Endothelial cell (in vitro differentiated cells): Measurements from ENCODE around the gene RTKN2. TPM values are rescaled to one million over a fixed set of nuclear protein-coding genes. Genes with fewer than 3 reads are reported as not detected.
A peak's percentile ranks its signal among the peaks of the same experiment; 100 is the strongest.

ENCODE experiments used
- DNase-seq: peaks from one replicate; pipeline ENCODE4 v3.0.0; 2021; ENCODE audit warnings: low spot score
- H3K27ac Mint-ChIP-seq: one replicate; pipeline ENCODE4 v1.8.0; 2021; ENCODE audit warnings: mixed read lengths, inconsistent platforms; ENCODE audit not compliant: unreplicated experiment
- H3K27me3 Mint-ChIP-seq: one replicate; pipeline ENCODE4 v1.8.0; 2021; ENCODE audit warnings: mild to moderate bottlenecking, moderate library complexity, mixed read lengths, inconsistent platforms; ENCODE audit not compliant: unreplicated experiment
- H3K36me3 Mint-ChIP-seq: one replicate; pipeline ENCODE4 v1.8.0; 2021; ENCODE audit warnings: mild to moderate bottlenecking, low read depth, mixed read lengths, inconsistent platforms; ENCODE audit not compliant: unreplicated experiment
- H3K4me1 Mint-ChIP-seq: one replicate; pipeline ENCODE4 v1.8.0; 2021; ENCODE audit warnings: mild to moderate bottlenecking, mixed read lengths, inconsistent platforms; ENCODE audit not compliant: unreplicated experiment
- H3K4me3 Mint-ChIP-seq: one replicate; pipeline ENCODE4 v1.8.0; 2021; ENCODE audit warnings: mild to moderate bottlenecking, mixed read lengths, inconsistent platforms; ENCODE audit not compliant: unreplicated experiment
- H3K9me3 Mint-ChIP-seq: one replicate; pipeline ENCODE4 v1.8.0; 2021; ENCODE audit warnings: mixed read lengths, inconsistent platforms; ENCODE audit not compliant: unreplicated experiment
- CTCF ChIP-seq: fragments of 200-600 bp; sonication (generic); IDR thresholded peaks from one replicate; pipeline ENCODE4 v1.5.0; 2021; ENCODE audit warnings: antibody characterized with exemption; ENCODE audit not compliant: unreplicated experiment
- long read RNA-seq: library from polyadenylated mRNA; unstranded; transcript quantifications from one replicate; pipeline ENCODE4 v2.0.0, GENCODE V29; 2020; ENCODE audit not compliant: unreplicated experiment
- total RNA-seq: library from RNA; stranded (reverse); fragmentation: NEBNext Ultra II Directional; extraction: Animal tissue kit (Norgen Biotek cat#: 25700); gene quantifications from one replicate; pipeline ENCODE4 v1.2.1, GENCODE V29; 2021; ENCODE audit not compliant: unreplicated experiment

RTKN2 gene
- 1.7 TPM for total RNA-seq
- long read RNA-seq, partial matches to known transcripts, result 0 of 1 reads
- long read RNA-seq, other reads (novel, unspliced or antisense), result 1 of 1 reads

- Mint-ChIP-seq H3K4me3 (peak within 1 kb of the TSS; percentile 89), H3K9me3 (no peaks in the 10 kb centered on the region), H3K36me3 (no peaks in the 10 kb centered on the region), H3K27ac (no peak within 1 kb of the TSS), H3K4me1 (peaks cover 4% of the 10 kb centered on the region), H3K27me3 (no peaks in the 10 kb centered on the region)
- no peak for TF ChIP-seq CTCF
- DNase-seq, result peak; percentile 95
These were observed at the start of gene RTKN2 for GRCh38 chr10:62268399-62269114. TSS of gene RTKN2 (minus strand) at chr10:62268844. CDS start at chr10:62268610, 234 bp downstream.

- Mint-ChIP-seq H3K36me3 (no peaks in the 10 kb centered on the region), H3K27me3 (no peaks in the 10 kb centered on the region), H3K4me1 (no peaks in the 10 kb centered on the region), H3K27ac (no peak overlapping the region), H3K4me3 (no peak overlapping the region), H3K9me3 (no peaks in the 10 kb centered on the region)
- TF ChIP-seq CTCF, result no peak
- no peak for DNase-seq
These were observed 48.6 kb upstream of the RTKN2 start for GRCh38 chr10:62317257-62317656.

- no peak overlapping the region for H3K4me3 Mint-ChIP-seq
- H3K9me3 Mint-ChIP-seq, result no peaks in the 10 kb centered on the region
- H3K27me3 Mint-ChIP-seq, result no peaks in the 10 kb centered on the region
- TF ChIP-seq CTCF, result no peak
- H3K27ac Mint-ChIP-seq, result no peak overlapping the region
- no peaks in the 10 kb centered on the region for H3K36me3 Mint-ChIP-seq
- H3K4me1 Mint-ChIP-seq, result peaks cover 13% of the 10 kb centered on the region
- no peak for DNase-seq
These were observed 40.6 kb upstream of the RTKN2 start for GRCh38 chr10:62309254-62309653.

GRCh38 chr10:62308101-62308500 lies 39.5 kb upstream of the RTKN2 start:
- no peak for TF ChIP-seq CTCF
- H3K36me3 Mint-ChIP-seq, result no peaks in the 10 kb centered on the region
- H3K27me3 Mint-ChIP-seq, result no peaks in the 10 kb centered on the region
- no peak overlapping the region for H3K27ac Mint-ChIP-seq
- H3K4me3 Mint-ChIP-seq, result no peak overlapping the region
- DNase-seq, result no peak
- H3K9me3 Mint-ChIP-seq, result no peaks in the 10 kb centered on the region
- H3K4me1 Mint-ChIP-seq, result peaks cover 13% of the 10 kb centered on the region

- no peak for DNase-seq
- H3K9me3 Mint-ChIP-seq, result no peaks in the 10 kb centered on the region
- no peak overlapping the region for H3K4me3 Mint-ChIP-seq
- H3K27me3 Mint-ChIP-seq, result no peaks in the 10 kb centered on the region
- no peak overlapping the region for H3K27ac Mint-ChIP-seq
- peaks cover 13% of the 10 kb centered on the region for H3K4me1 Mint-ChIP-seq
- no peaks in the 10 kb centered on the region for H3K36me3 Mint-ChIP-seq
- TF ChIP-seq CTCF, result no peak
These were observed 39.0 kb upstream of the RTKN2 start for GRCh38 chr10:62307635-62308034.
